ENCODE data around the gene MCF2L. TPM values are rescaled to one million over a fixed set of nuclear protein-coding genes. Genes with fewer than 3 reads are reported as not detected.

The MCF2L gene
- total and polyA plus RNA-seq, 5 donors from 2014 or later: 0.34 to 22.2 (median 1.3) TPM

GRCh38 chr13:113045251-113046127, 76.5 kb downstream of the MCF2L start:
- H3K4me1 ChIP-seq (ENCODE audit: control insufficient read depth, insufficient read depth, low read length, poor library complexity, severe bottlenecking): no peaks in the 10 kb centered on the region
- no peaks in the 10 kb centered on the region for H3K9me3 Mint-ChIP-seq
- no peak overlapping the region for H3K27ac Mint-ChIP-seq
- no peaks in the 10 kb centered on the region for H3K9me3 ChIP-seq (ENCODE audit: control insufficient read depth in 2 of 2, low read length in 2 of 2)
- DNase-seq: no peak
- peaks cover 0 to 2% (median 0%) of the 10 kb centered on the region in 4 donors for H3K4me1 Mint-ChIP-seq
- no peaks in the 10 kb centered on the region for H3K27me3 Mint-ChIP-seq
- no peaks in the 10 kb centered on the region for H3K36me3 ChIP-seq (ENCODE audit: control insufficient read depth, insufficient read depth, low read length)
- H3K36me3 Mint-ChIP-seq: peaks cover 14% of the 10 kb centered on the region
- no peak for ATAC-seq (ENCODE audit: low read depth in 2 of 2)
- no peak overlapping the region for H3K4me3 ChIP-seq (ENCODE audit: low read depth, low read length)
- H3K27me3 ChIP-seq (ENCODE audit: control insufficient read depth, insufficient read depth, low read length): no peaks in the 10 kb centered on the region
- no peak overlapping the region for H3K4me3 Mint-ChIP-seq
- H3K27ac ChIP-seq (ENCODE audit: insufficient read depth, low read length, poor library complexity, severe bottlenecking): no peak overlapping the region

- no peaks in the 10 kb centered on the region for H3K9me3 ChIP-seq (ENCODE audit: control insufficient read depth in 2 of 2, low read length in 2 of 2)
- no peak overlapping the region for H3K4me3 ChIP-seq (ENCODE audit: low read depth, low read length)
- H3K4me3 Mint-ChIP-seq: no peak overlapping the region
- no peak for ATAC-seq (ENCODE audit: low read depth in 2 of 2)
- no peaks in the 10 kb centered on the region for H3K27me3 ChIP-seq (ENCODE audit: control insufficient read depth, insufficient read depth, low read length)
- H3K27me3 Mint-ChIP-seq: no peaks in the 10 kb centered on the region
- no peak overlapping the region for H3K27ac Mint-ChIP-seq
- H3K4me1 Mint-ChIP-seq: peaks cover 0 to 2% (median 0%) of the 10 kb centered on the region in 4 donors
- no peaks in the 10 kb centered on the region for H3K4me1 ChIP-seq (ENCODE audit: control insufficient read depth, insufficient read depth, low read length, poor library complexity, severe bottlenecking)
- H3K27ac ChIP-seq (ENCODE audit: insufficient read depth, low read length, poor library complexity, severe bottlenecking): no peak overlapping the region
- no peaks in the 10 kb centered on the region for H3K9me3 Mint-ChIP-seq
- H3K36me3 ChIP-seq (ENCODE audit: control insufficient read depth, insufficient read depth, low read length): no peaks in the 10 kb centered on the region
- H3K36me3 Mint-ChIP-seq: peaks cover 14% of the 10 kb centered on the region
- no peak for DNase-seq
Observed at GRCh38 chr13:113046128-113046882, 77.3 kb downstream of the MCF2L start.

GRCh38 chr13:113046883-113047244, 77.8 kb downstream of the MCF2L start:
- no peak for ATAC-seq (ENCODE audit: low read depth in 2 of 2)
- H3K27ac ChIP-seq (ENCODE audit: insufficient read depth, low read length, poor library complexity, severe bottlenecking): no peak overlapping the region
- no peak for DNase-seq
- H3K4me1 ChIP-seq (ENCODE audit: control insufficient read depth, insufficient read depth, low read length, poor library complexity, severe bottlenecking): no peaks in the 10 kb centered on the region
- H3K9me3 Mint-ChIP-seq: no peaks in the 10 kb centered on the region
- H3K36me3 Mint-ChIP-seq: peaks cover 14% of the 10 kb centered on the region
- no peaks in the 10 kb centered on the region for H3K27me3 Mint-ChIP-seq
- H3K4me3 ChIP-seq (ENCODE audit: low read depth, low read length): no peak overlapping the region
- no peaks in the 10 kb centered on the region for H3K36me3 ChIP-seq (ENCODE audit: control insufficient read depth, insufficient read depth, low read length)
- no peak overlapping the region for H3K27ac Mint-ChIP-seq
- no peak overlapping the region for H3K4me3 Mint-ChIP-seq
- H3K4me1 Mint-ChIP-seq: peaks cover 0 to 2% (median 0%) of the 10 kb centered on the region in 4 donors
- no peaks in the 10 kb centered on the region for H3K27me3 ChIP-seq (ENCODE audit: control insufficient read depth, insufficient read depth, low read length)
- no peaks in the 10 kb centered on the region for H3K9me3 ChIP-seq (ENCODE audit: control insufficient read depth in 2 of 2, low read length in 2 of 2)

GRCh38 chr13:113047587-113047986, 78.6 kb downstream of the MCF2L start:
- peaks cover 15% of the 10 kb centered on the region for H3K36me3 Mint-ChIP-seq
- Histone ChIP-seq H3K27me3 (ENCODE audit: control insufficient read depth, insufficient read depth, low read length) (no peaks in the 10 kb centered on the region), H3K4me1 (ENCODE audit: control insufficient read depth, insufficient read depth, low read length, poor library complexity, severe bottlenecking) (no peaks in the 10 kb centered on the region), H3K36me3 (ENCODE audit: control insufficient read depth, insufficient read depth, low read length) (no peaks in the 10 kb centered on the region), H3K27ac (ENCODE audit: insufficient read depth, low read length, poor library complexity, severe bottlenecking) (no peak overlapping the region), H3K4me3 (ENCODE audit: low read depth, low read length) (no peak overlapping the region), H3K9me3 (ENCODE audit: control insufficient read depth in 2 of 2, low read length in 2 of 2) (no peaks in the 10 kb centered on the region)
- H3K9me3 Mint-ChIP-seq: no peaks in the 10 kb centered on the region
- DNase-seq (no peak), ATAC-seq (ENCODE audit: low read depth in 2 of 2) (no peak)
- H3K27me3 Mint-ChIP-seq: no peaks in the 10 kb centered on the region
- H3K27ac Mint-ChIP-seq: no peak overlapping the region
- H3K4me3 Mint-ChIP-seq: no peak overlapping the region
- H3K4me1 Mint-ChIP-seq: peaks cover 0 to 2% (median 0%) of the 10 kb centered on the region in 4 donors

GRCh38 chr13:113048766-113049165, 79.8 kb downstream of the MCF2L start:
- H3K27me3 Mint-ChIP-seq: no peaks in the 10 kb centered on the region
- DNase-seq: no peak
- Histone ChIP-seq H3K4me1 (ENCODE audit: control insufficient read depth, insufficient read depth, low read length, poor library complexity, severe bottlenecking) (no peaks in the 10 kb centered on the region), H3K27ac (ENCODE audit: insufficient read depth, low read length, poor library complexity, severe bottlenecking) (no peak overlapping the region), H3K9me3 (ENCODE audit: control insufficient read depth in 2 of 2, low read length in 2 of 2) (no peaks in the 10 kb centered on the region), H3K4me3 (ENCODE audit: low read depth, low read length) (no peak overlapping the region), H3K27me3 (ENCODE audit: control insufficient read depth, insufficient read depth, low read length) (no peaks in the 10 kb centered on the region), H3K36me3 (ENCODE audit: control insufficient read depth, insufficient read depth, low read length) (no peaks in the 10 kb centered on the region)
- H3K36me3 Mint-ChIP-seq: peaks cover 18% of the 10 kb centered on the region
- no peaks in the 10 kb centered on the region for H3K9me3 Mint-ChIP-seq
- peak overlapping the region in 1 of 4 donors; percentile 63 for H3K4me3 Mint-ChIP-seq
- ATAC-seq (ENCODE audit: low read depth in 2 of 2): no peak
- peaks cover 0 to 4% (median 0%) of the 10 kb centered on the region in 4 donors for H3K4me1 Mint-ChIP-seq
- H3K27ac Mint-ChIP-seq: no peak overlapping the region

- Mint-ChIP-seq H3K27me3 (no peaks in the 10 kb centered on the region), H3K4me1 (peaks cover 0 to 4% (median 0%) of the 10 kb centered on the region in 4 donors), H3K4me3 (no peak overlapping the region), H3K9me3 (no peaks in the 10 kb centered on the region), H3K36me3 (peaks cover 18% of the 10 kb centered on the region), H3K27ac (no peak overlapping the region)
- no peaks in the 10 kb centered on the region for H3K36me3 ChIP-seq (ENCODE audit: control insufficient read depth, insufficient read depth, low read length)
- H3K4me3 ChIP-seq (ENCODE audit: low read depth, low read length): no peak overlapping the region
- no peak for DNase-seq
- H3K27ac ChIP-seq (ENCODE audit: insufficient read depth, low read length, poor library complexity, severe bottlenecking): no peak overlapping the region
- H3K4me1 ChIP-seq (ENCODE audit: control insufficient read depth, insufficient read depth, low read length, poor library complexity, severe bottlenecking): no peaks in the 10 kb centered on the region
- no peaks in the 10 kb centered on the region for H3K9me3 ChIP-seq (ENCODE audit: control insufficient read depth in 2 of 2, low read length in 2 of 2)
- H3K27me3 ChIP-seq (ENCODE audit: control insufficient read depth, insufficient read depth, low read length): no peaks in the 10 kb centered on the region
- ATAC-seq (ENCODE audit: low read depth in 2 of 2): no peak
Observed at GRCh38 chr13:113049521-113049941, 80.5 kb downstream of the MCF2L start.

GRCh38 chr13:113049981-113050380, 81.0 kb downstream of the MCF2L start:
- Mint-ChIP-seq H3K4me1 (peaks cover 0 to 4% (median 0%) of the 10 kb centered on the region in 4 donors), H3K4me3 (peak overlapping the region in 1 of 4 donors; percentile 67), H3K36me3 (peaks cover 18% of the 10 kb centered on the region), H3K27ac (no peak overlapping the region), H3K9me3 (no peaks in the 10 kb centered on the region), H3K27me3 (no peaks in the 10 kb centered on the region)
- ATAC-seq (ENCODE audit: low read depth in 2 of 2) (no peak), DNase-seq (no peak)
- Histone ChIP-seq H3K4me3 (ENCODE audit: low read depth, low read length) (no peak overlapping the region), H3K27me3 (ENCODE audit: control insufficient read depth, insufficient read depth, low read length) (no peaks in the 10 kb centered on the region), H3K27ac (ENCODE audit: insufficient read depth, low read length, poor library complexity, severe bottlenecking) (no peak overlapping the region), H3K9me3 (ENCODE audit: control insufficient read depth in 2 of 2, low read length in 2 of 2) (no peaks in the 10 kb centered on the region), H3K36me3 (ENCODE audit: control insufficient read depth, insufficient read depth, low read length) (no peaks in the 10 kb centered on the region), H3K4me1 (ENCODE audit: control insufficient read depth, insufficient read depth, low read length, poor library complexity, severe bottlenecking) (no peaks in the 10 kb centered on the region)
